SK-N-SH treated with all-trans-retinoic acid at 6 μM for 48 hours (cell line): Measurements from ENCODE around the gene PPRC1.

Experiments
- CSDC2 ChIP-seq: fragments of 250-450 bp; sonication (Bioruptor Pico); IDR thresholded peaks from 2 replicates; pipeline ENCODE4 v1.5.0; 2020; ENCODE audit warnings: mild to moderate bottlenecking, moderate library complexity
- ESRRG ChIP-seq: fragments of 250-450 bp; sonication (Bioruptor Pico); IDR thresholded peaks from 2 replicates; pipeline ENCODE4 v1.6.1; 2021; ENCODE audit warnings: mild to moderate bottlenecking
- OSR1 ChIP-seq: fragments of 250-450 bp; sonication (Bioruptor Pico); IDR thresholded peaks from 2 replicates; pipeline ENCODE4 v1.8.0; 2022; ENCODE audit warnings: moderate library complexity, mild to moderate bottlenecking, inconsistent platforms
- POU6F1 ChIP-seq: fragments of 250-450 bp; sonication (Bioruptor Pico); IDR thresholded peaks from 2 replicates; pipeline ENCODE4 v1.8.0; 2021; ENCODE audit warnings: low read depth, mild to moderate bottlenecking, moderate library complexity, borderline replicate concordance
- RARB ChIP-seq: fragments of 250-450 bp; sonication (Bioruptor Pico); IDR thresholded peaks from 2 replicates; pipeline ENCODE4 v1.8.0; 2021; ENCODE audit warnings: mild to moderate bottlenecking, moderate library complexity
- SNAI2 ChIP-seq: fragments of 250-450 bp; sonication (Bioruptor Pico); IDR thresholded peaks from 2 replicates; pipeline ENCODE4 v1.5.0; 2020; ENCODE audit warnings: mild to moderate bottlenecking, moderate library complexity
- TSHZ2 ChIP-seq: fragments of 250-450 bp; sonication (Bioruptor Pico); IDR thresholded peaks from 2 replicates; pipeline ENCODE4 v1.5.0; 2020; ENCODE audit warnings: mild to moderate bottlenecking, moderate library complexity
- ZFP3 ChIP-seq: fragments of 250-450 bp; sonication (Bioruptor Pico); IDR thresholded peaks from 2 replicates; pipeline ENCODE4 v1.5.0; 2020; ENCODE audit warnings: mild to moderate bottlenecking, moderate library complexity
- ZFP30 ChIP-seq: fragments of 450-650 bp; formaldehyde crosslinking; IDR thresholded peaks from 2 replicates; pipeline ENCODE4 v1.5.0; 2022; ENCODE audit warnings: mild to moderate bottlenecking, moderate library complexity
- TF ChIP-seq, protein P1 (sequence below): fragments of 250-450 bp; sonication (Bioruptor Pico); IDR thresholded peaks from 2 replicates; pipeline ENCODE4 v1.8.0; 2020; ENCODE audit warnings: mild to moderate bottlenecking, moderate library complexity, borderline replicate concordance

DNA sequence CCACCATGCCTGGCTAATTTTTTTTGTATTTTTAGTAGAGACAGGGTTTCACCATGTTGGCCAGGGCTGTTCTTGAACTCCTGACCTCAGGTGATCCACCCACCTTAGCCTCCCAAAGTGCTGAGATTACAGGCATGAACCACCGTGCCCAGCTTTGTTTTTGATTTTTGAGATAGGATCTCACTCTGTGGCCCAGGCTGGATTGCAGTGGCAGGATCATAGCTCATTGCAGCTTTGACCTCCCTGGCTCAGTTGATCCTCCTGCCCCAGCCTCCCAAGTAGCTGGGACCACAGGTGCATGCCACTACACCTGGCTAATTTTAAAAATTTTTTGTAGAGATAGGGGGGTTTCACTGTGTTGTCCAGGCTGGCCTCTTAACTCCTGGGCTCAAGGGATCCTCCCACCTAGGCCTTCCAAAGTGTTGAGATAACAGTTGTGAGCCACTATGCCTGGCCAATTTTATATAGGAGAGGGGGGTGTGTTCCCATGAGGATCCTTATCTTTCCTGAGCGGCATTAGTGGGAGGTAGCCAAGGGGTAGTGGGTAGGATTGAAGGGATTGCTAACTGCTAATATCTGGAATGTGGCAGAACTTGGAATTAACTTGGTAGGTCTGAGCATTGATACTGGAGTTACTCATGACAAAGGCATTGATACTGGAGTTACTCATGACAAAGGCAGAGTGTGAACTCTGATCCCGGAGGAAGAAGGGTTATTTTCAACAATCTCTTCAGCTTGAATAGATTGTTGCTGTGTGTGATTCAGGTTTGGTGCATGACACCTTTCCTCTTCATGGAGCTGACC lies 18.3 kb downstream of the PPRC1 start:
- no peak for TF ChIP-seq CSDC2
- TF ChIP-seq ZFP3 (CRISPR knock-in tag), result no peak
- TF ChIP-seq ZFP30 (CRISPR knock-in tag), result no peak
- TF ChIP-seq ESRRG (CRISPR knock-in tag), result no peak
- TF ChIP-seq OSR1, result no peak
- no peak for TF ChIP-seq POU6F1 (CRISPR knock-in tag)
- TF ChIP-seq, protein P1, sequence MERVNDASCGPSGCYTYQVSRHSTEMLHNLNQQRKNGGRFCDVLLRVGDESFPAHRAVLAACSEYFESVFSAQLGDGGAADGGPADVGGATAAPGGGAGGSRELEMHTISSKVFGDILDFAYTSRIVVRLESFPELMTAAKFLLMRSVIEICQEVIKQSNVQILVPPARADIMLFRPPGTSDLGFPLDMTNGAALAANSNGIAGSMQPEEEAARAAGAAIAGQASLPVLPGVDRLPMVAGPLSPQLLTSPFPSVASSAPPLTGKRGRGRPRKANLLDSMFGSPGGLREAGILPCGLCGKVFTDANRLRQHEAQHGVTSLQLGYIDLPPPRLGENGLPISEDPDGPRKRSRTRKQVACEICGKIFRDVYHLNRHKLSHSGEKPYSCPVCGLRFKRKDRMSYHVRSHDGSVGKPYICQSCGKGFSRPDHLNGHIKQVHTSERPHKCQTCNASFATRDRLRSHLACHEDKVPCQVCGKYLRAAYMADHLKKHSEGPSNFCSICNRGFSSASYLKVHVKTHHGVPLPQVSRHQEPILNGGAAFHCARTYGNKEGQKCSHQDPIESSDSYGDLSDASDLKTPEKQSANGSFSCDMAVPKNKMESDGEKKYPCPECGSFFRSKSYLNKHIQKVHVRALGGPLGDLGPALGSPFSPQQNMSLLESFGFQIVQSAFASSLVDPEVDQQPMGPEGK (CRISPR knock-in tag), result no peak
- no peak for TF ChIP-seq RARB (CRISPR knock-in tag)
- no peak for TF ChIP-seq SNAI2 (CRISPR knock-in tag)
- TF ChIP-seq TSHZ2, result no peak
